Right lobe of liver (tissue), 6 donors: ENCODE measurements around the gene HOXB3. TPM values are rescaled to one million over a fixed set of nuclear protein-coding genes. Genes with fewer than 3 reads are reported as not detected.

Experiments used
- ATAC-seq, 4 donors: fragments of 200-7000 bp; cut with Tn5 transposase; one replicate each; pipeline ENCODE4 v1.9.1; 2020; ENCODE audit warnings: mild to moderate bottlenecking in 4 of 4, moderate library complexity in 4 of 4
- DNase-seq, 3 donors: peaks; one replicate each; pipeline ENCODE4 v3.0.0-alpha.2; 2020
- H3K27ac ChIP-seq, 3 donors: fragments of 200-600 bp; one replicate each; pipeline ENCODE4 v1.8.0; 2022
- H3K27me3 ChIP-seq, 2 donors: fragments of 200-600 bp; one replicate each; pipeline ENCODE4 v1.8.0; 2022
- H3K36me3 ChIP-seq, 4 donors: fragments of 200-600 bp; sonication (generic) in 1 of 4; one replicate each; pipeline versions ENCODE4 v1.5.1 to v1.8.0; 2017 to 2022; ENCODE audit warnings: control low read depth in 1 of 4
- H3K4me1 ChIP-seq, 4 donors: fragments of 200-600 bp; sonication (generic) in 1 of 4; one replicate each; pipeline versions ENCODE4 v1.5.1 to v1.8.0; 2017 to 2022; ENCODE audit warnings: control low read depth in 1 of 4
- H3K4me3 ChIP-seq, 3 donors: fragments of 200-600 bp; one replicate each; pipeline ENCODE4 v1.8.0; 2022
- H3K9me3 ChIP-seq, 4 donors: fragments of 200-600 bp; sonication (generic) in 1 of 4; one replicate each; pipeline versions ENCODE4 v1.5.1 to v1.8.0; 2017 to 2022; ENCODE audit warnings: control low read depth in 1 of 4
- POLR2A ChIP-seq: fragments of 450-650 bp; IDR thresholded peaks from one replicate; pipeline ENCODE4 v1.6.1; 2017; ENCODE audit warnings: antibody characterized with exemption, mild to moderate bottlenecking
- WGBS: methylation state at CpG from one replicate; pipeline ENCODE4 v1.1.6; 2018; ENCODE audit warnings: low coverage, low lambda C conversion rate; ENCODE audit not compliant: insufficient coverage; ENCODE audit errors: missing lambda C conversion rate; 5-methylcytosine and 5-hydroxymethylcytosine counted together
- intact Hi-C, 2 donors: fragments of 100-400 bp; cut with DNase I; formaldehyde crosslinking; loops; one replicate each; pipeline versions ENCODE4 v1.11.2 to v1.14.1; 2022
- total RNA-seq, 6 experiments: library from RNA; depleted of rRNA in 2 of 6; stranded (reverse); fragments of >200 nt in 2 of 6; fragmentation: NEBNext Ultra II Directional in 3 of 6; extraction: Animal tissue kit (Norgen Biotek cat#: 25700) in 3 of 6; gene quantifications; one replicate each; pipeline versions ENCODE4 v1.1.0 to v1.2.4, GENCODE V29; 2016 to 2023
- TF ChIP-seq, protein P1 (sequence below), 4 donors: fragments of 200-600 bp in 3 of 4; fragments of 450-650 bp in 1 of 4; IDR thresholded peaks; one replicate each; pipeline versions ENCODE4 v1.5.1 to v1.8.0; 2016 to 2022; ENCODE audit warnings: antibody characterized with exemption in 4 of 4, mild to moderate bottlenecking in 2 of 4
- donor health status: DM: no; HTN: yes; CAD: no.
- donor health status: DM: no; HTN: no; CAD: no.
- donor health status: DM: no; HTN: no; CAD: no.
- donor health status: DM: no; HTN: yes; CAD: no.
- donor health status: DM: no; HTN: yes; CAD: no.

The HOXB3 gene
- total RNA-seq, 6 experiments from 2014 or later: 0.99 to 3.2 (median 2.6) TPM

DNA sequence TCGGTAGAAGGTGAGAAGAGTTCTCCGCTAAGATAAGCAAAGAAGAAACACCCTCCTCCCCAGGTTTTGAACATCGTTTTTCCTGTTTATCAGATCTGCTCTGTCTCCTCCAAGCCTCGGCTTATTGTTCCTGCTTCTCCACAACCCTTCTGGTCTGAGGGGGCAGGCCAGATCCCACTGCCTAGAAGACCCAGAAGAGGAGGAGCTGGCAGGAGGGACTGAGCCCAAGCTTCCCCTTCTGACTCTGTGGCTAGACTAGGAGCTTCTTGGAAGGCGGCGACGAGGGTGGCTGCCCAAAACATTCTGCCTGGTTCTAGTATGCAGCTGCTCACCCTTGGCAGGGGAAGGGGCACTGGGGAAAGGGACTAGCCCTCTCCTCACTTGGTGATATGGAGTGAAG, 8.7 kb upstream of the HOXB3 start:
- TF ChIP-seq POLR2A: no peak
- TF ChIP-seq, protein P1, sequence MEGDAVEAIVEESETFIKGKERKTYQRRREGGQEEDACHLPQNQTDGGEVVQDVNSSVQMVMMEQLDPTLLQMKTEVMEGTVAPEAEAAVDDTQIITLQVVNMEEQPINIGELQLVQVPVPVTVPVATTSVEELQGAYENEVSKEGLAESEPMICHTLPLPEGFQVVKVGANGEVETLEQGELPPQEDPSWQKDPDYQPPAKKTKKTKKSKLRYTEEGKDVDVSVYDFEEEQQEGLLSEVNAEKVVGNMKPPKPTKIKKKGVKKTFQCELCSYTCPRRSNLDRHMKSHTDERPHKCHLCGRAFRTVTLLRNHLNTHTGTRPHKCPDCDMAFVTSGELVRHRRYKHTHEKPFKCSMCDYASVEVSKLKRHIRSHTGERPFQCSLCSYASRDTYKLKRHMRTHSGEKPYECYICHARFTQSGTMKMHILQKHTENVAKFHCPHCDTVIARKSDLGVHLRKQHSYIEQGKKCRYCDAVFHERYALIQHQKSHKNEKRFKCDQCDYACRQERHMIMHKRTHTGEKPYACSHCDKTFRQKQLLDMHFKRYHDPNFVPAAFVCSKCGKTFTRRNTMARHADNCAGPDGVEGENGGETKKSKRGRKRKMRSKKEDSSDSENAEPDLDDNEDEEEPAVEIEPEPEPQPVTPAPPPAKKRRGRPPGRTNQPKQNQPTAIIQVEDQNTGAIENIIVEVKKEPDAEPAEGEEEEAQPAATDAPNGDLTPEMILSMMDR (IDR thresholded peaks at IDR 0.05): no peak
- H3K36me3 ChIP-seq: no peaks in the 10 kb centered on the region
- intact Hi-C loops: no loop called here
- 5% methylated on average over 4 of the region's 7 CpGs for WGBS
- ATAC-seq: no peak
- H3K27ac ChIP-seq: no peak overlapping the region
- H3K9me3 ChIP-seq: no peaks in the 10 kb centered on the region
- no peak for DNase-seq
- H3K27me3 ChIP-seq: peaks cover 0 to 47% of the 10 kb centered on the region in 2 donors
- H3K4me3 ChIP-seq: no peak overlapping the region
- H3K4me1 ChIP-seq: peaks cover 0 to 23% (median 0%) of the 10 kb centered on the region in 4 donors

DNA sequence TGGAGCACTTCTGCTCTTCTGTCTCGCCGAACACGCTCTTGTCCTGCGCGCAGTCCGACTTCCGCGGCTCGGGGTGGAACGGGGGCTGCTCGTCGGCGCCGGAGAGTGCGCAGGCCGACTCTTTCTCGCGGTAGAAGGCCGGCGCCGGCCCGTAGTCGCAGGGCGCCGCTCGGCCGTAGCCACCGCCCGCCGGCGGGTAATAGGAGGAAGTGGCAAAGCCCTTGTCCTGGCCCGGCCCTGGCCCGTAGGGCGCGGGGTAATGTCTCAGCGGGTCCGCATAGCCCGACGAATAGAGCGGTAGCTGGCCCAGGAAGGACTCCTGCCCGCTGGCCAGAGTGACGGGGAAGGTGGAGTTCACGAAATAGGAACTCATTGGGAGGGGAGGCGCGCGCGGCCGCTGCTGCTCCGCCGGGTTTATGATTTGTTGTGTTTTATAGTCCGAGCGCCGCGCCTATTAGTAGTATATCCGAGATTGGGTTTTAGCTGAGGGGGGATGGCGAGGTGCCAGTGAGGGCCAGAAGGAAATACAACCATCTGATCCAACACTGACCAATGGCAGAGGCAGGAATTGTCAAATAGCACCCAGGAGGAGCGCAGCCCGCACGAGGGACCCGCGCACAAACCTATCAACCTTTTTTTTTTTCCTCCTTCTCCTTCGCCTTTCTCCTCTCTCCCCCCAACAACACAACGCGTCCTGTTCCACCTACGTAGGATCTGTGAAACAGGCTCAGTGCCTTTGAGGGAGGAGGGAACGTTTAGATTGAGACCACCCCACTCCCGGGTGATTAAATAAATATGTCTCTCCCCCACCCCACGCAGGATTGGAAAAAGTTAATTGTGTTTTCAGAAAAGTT, 8.0 kb upstream of the HOXB3 start:
- H3K27me3 ChIP-seq: peaks cover 0 to 45% of the 10 kb centered on the region in 2 donors
- intact Hi-C loops: no loop called here
- WGBS: 4% methylated on average over 23 of the region's 68 CpGs

DNA sequence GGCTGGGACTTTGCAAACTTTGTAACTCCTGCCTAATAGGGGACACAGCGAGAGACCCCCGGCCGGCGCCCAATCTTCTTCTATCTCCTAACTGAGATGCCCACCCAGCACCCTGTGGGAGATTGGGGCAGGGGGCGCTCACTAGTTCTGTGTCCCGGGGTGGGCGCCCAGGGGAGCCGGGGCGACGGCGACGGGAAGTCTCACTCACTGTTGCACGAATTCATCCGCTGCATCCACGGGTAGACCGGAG, 7.4 kb upstream of the HOXB3 start:
- peaks cover 0 to 48% of the 10 kb centered on the region in 2 donors for H3K27me3 ChIP-seq
- ATAC-seq (no peak), DNase-seq (no peak)
- H3K36me3 ChIP-seq: no peaks in the 10 kb centered on the region
- H3K27ac ChIP-seq: peak overlapping the region in 2 of 3 donors; percentile 46 to 53
- peak overlapping the region; percentile 36 to 48 (median 36) for H3K4me3 ChIP-seq
- intact Hi-C loops: no loop called here
- TF ChIP-seq, protein P1 (IDR thresholded peaks at IDR 0.05): no peak
- no peak for TF ChIP-seq POLR2A
- no CpG with 5 or more reads among the region's 16 CpGs for WGBS
- H3K4me1 ChIP-seq: peaks cover 0 to 17% (median 0%) of the 10 kb centered on the region in 4 donors
- no peaks in the 10 kb centered on the region for H3K9me3 ChIP-seq

More for the DNA sequence above, 8.0 kb upstream of the HOXB3 start:
- Histone ChIP-seq H3K27ac (peak overlapping the region in 2 of 3 donors; percentile 46 to 53), H3K9me3 (no peaks in the 10 kb centered on the region), H3K36me3 (no peaks in the 10 kb centered on the region), H3K4me3 (peak overlapping the region; percentile 36 to 48 (median 36)), H3K4me1 (peaks cover 0 to 23% (median 0%) of the 10 kb centered on the region in 4 donors)
- TF ChIP-seq, protein P1 (IDR thresholded peaks at IDR 0.05): no peak
- no peak for TF ChIP-seq POLR2A
- ATAC-seq: peak; percentile 16 to 48 (median 42)
- no peak for DNase-seq

DNA sequence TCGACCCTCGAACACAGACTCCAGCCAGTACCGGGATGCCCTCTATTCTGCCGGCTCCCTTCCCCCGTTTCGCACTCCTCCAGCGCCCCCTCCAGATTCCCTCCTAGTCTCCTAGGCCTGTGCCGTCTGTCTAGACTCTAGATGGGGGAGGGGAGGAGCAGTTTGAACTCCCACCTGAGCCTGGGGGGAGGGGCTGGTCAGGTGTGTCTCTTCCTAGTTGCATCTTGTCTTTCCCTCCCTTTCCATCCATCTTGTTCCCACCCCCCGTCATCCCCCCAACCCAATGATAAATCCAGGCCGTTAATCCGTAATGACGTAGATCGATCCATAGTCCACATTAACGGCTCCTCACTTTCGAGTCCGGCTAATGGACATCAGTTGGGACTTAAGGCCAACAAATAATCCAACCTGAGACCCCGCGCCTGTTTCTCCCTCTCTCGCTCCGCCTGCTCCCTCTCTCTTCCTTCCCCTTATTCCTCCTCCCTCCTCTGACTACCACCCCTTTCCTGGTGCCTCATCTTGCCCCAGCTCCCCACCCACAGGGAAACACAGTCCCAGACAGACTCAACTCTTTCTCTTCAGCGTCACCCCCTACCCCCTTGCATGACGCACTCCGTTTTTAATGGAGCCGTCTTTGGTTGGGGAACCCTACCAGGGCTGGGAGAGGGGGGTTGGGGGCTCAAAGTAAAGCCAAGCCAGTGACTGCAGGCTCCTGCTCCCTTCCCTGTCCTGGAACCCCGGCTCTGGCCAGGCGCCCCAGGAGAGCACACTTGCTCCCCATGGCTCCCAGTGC, 6.9 kb upstream of the HOXB3 start:
- peaks cover 0 to 12% (median 0%) of the 10 kb centered on the region in 4 donors for H3K4me1 ChIP-seq
- no peaks in the 10 kb centered on the region for H3K36me3 ChIP-seq
- peak overlapping the region in 1 of 3 donors; percentile 46 for H3K27ac ChIP-seq
- 4% methylated on average over 16 of the region's 26 CpGs for WGBS
- peaks cover 0 to 47% of the 10 kb centered on the region in 2 donors for H3K27me3 ChIP-seq
- no peak for DNase-seq
- H3K4me3 ChIP-seq: peak overlapping the region; percentile 36 to 48 (median 36)
- no peaks in the 10 kb centered on the region for H3K9me3 ChIP-seq
- ATAC-seq: peak in 1 of 4 donors; percentile 7
- intact Hi-C loops: no loop called here
- TF ChIP-seq POLR2A: no peak
- TF ChIP-seq, protein P1 (IDR thresholded peaks at IDR 0.05): no peak
